ENCODE measurements around the gene TRMT112.

The TRMT112 gene

GRCh38 chr11:64341851-64342791 is 24.8 kb upstream of the TRMT112 start:
- peak overlapping the region; percentile 86 for H3K4me3 Mint-ChIP-seq
- H3K36me3 Mint-ChIP-seq (ENCODE audit: low read depth), result peaks cover 23% of the 10 kb centered on the region
- H3K27ac Mint-ChIP-seq, result no peak overlapping the region
- peaks cover 43% of the 10 kb centered on the region for H3K4me1 Mint-ChIP-seq (ENCODE audit: low read depth)
- H3K9me3 Mint-ChIP-seq, result no peaks in the 10 kb centered on the region
- H3K27me3 Mint-ChIP-seq, result no peaks in the 10 kb centered on the region

- peaks cover 20% of the 10 kb centered on the region for H3K36me3 Mint-ChIP-seq (ENCODE audit: low read depth)
- no peaks in the 10 kb centered on the region for H3K27me3 Mint-ChIP-seq
- peak overlapping the region; percentile 86 for H3K4me3 Mint-ChIP-seq
- no peaks in the 10 kb centered on the region for H3K9me3 Mint-ChIP-seq
- H3K27ac Mint-ChIP-seq, result no peak overlapping the region
- H3K4me1 Mint-ChIP-seq (ENCODE audit: low read depth), result peaks cover 43% of the 10 kb centered on the region
Measured at GRCh38 chr11:64341429-64341828, 24.1 kb upstream of the TRMT112 start.

GRCh38 chr11:64340671-64341335 is 23.4 kb upstream of the TRMT112 start:
- Mint-ChIP-seq H3K27me3 (no peaks in the 10 kb centered on the region), H3K27ac (peak overlapping the region; percentile 86), H3K4me3 (peak overlapping the region; percentile 86), H3K4me1 (ENCODE audit: low read depth) (peaks cover 43% of the 10 kb centered on the region), H3K36me3 (ENCODE audit: low read depth) (peaks cover 20% of the 10 kb centered on the region), H3K9me3 (no peaks in the 10 kb centered on the region)

GRCh38 chr11:64339754-64340408 is 22.5 kb upstream of the TRMT112 start, which contains the start of gene CCDC88B:
CCDC88B (plus strand) TSS chr11:64340204; CDS start chr11:64340267, 63 bp downstream.
- Mint-ChIP-seq H3K9me3 (no peaks in the 10 kb centered on the region), H3K27ac (peak within 1 kb of the TSS; percentile 86), H3K4me1 (ENCODE audit: low read depth) (peaks cover 47% of the 10 kb centered on the region), H3K27me3 (no peaks in the 10 kb centered on the region), H3K4me3 (peak within 1 kb of the TSS; percentile 86), H3K36me3 (ENCODE audit: low read depth) (peaks cover 16% of the 10 kb centered on the region)

GRCh38 chr11:64339286-64339685 is 21.9 kb upstream of the TRMT112 start:
- Mint-ChIP-seq H3K27me3 (no peaks in the 10 kb centered on the region), H3K27ac (peak overlapping the region; percentile 86), H3K9me3 (no peaks in the 10 kb centered on the region), H3K4me1 (ENCODE audit: low read depth) (peaks cover 52% of the 10 kb centered on the region), H3K4me3 (peak overlapping the region; percentile 86), H3K36me3 (ENCODE audit: low read depth) (peaks cover 16% of the 10 kb centered on the region)

GRCh38 chr11:64338716-64339115 is 21.4 kb upstream of the TRMT112 start:
- Mint-ChIP-seq H3K4me3 (peak overlapping the region; percentile 86), H3K9me3 (no peaks in the 10 kb centered on the region), H3K4me1 (ENCODE audit: low read depth) (peaks cover 54% of the 10 kb centered on the region), H3K27ac (peak overlapping the region; percentile 86), H3K36me3 (ENCODE audit: low read depth) (peaks cover 16% of the 10 kb centered on the region), H3K27me3 (no peaks in the 10 kb centered on the region)

- H3K4me1 Mint-ChIP-seq (ENCODE audit: low read depth), result peaks cover 55% of the 10 kb centered on the region
- no peak overlapping the region for H3K4me3 Mint-ChIP-seq
- peaks cover 16% of the 10 kb centered on the region for H3K36me3 Mint-ChIP-seq (ENCODE audit: low read depth)
- no peaks in the 10 kb centered on the region for H3K9me3 Mint-ChIP-seq
- H3K27ac Mint-ChIP-seq, result peak overlapping the region; percentile 40
- no peaks in the 10 kb centered on the region for H3K27me3 Mint-ChIP-seq
Measured at GRCh38 chr11:64337538-64338249, 20.3 kb upstream of the TRMT112 start.

GRCh38 chr11:64334764-64335735 is 17.7 kb upstream of the TRMT112 start:
- Mint-ChIP-seq H3K27ac (peak overlapping the region; percentile 84), H3K27me3 (no peaks in the 10 kb centered on the region), H3K4me3 (peak overlapping the region; percentile 7), H3K9me3 (no peaks in the 10 kb centered on the region), H3K36me3 (ENCODE audit: low read depth) (peaks cover 12% of the 10 kb centered on the region), H3K4me1 (ENCODE audit: low read depth) (peaks cover 49% of the 10 kb centered on the region)

GRCh38 chr11:64333556-64333955 is 16.2 kb upstream of the TRMT112 start:
- no peak overlapping the region for H3K4me3 Mint-ChIP-seq
- H3K9me3 Mint-ChIP-seq, result no peaks in the 10 kb centered on the region
- H3K27ac Mint-ChIP-seq, result no peak overlapping the region
- H3K27me3 Mint-ChIP-seq, result no peaks in the 10 kb centered on the region
- peaks cover 37% of the 10 kb centered on the region for H3K4me1 Mint-ChIP-seq (ENCODE audit: low read depth)
- peaks cover 12% of the 10 kb centered on the region for H3K36me3 Mint-ChIP-seq (ENCODE audit: low read depth)

GRCh38 chr11:64331569-64332371 is 14.4 kb upstream of the TRMT112 start:
- no peaks in the 10 kb centered on the region for H3K27me3 Mint-ChIP-seq
- H3K36me3 Mint-ChIP-seq (ENCODE audit: low read depth), result no peaks in the 10 kb centered on the region
- peaks cover 30% of the 10 kb centered on the region for H3K4me1 Mint-ChIP-seq (ENCODE audit: low read depth)
- H3K9me3 Mint-ChIP-seq, result no peaks in the 10 kb centered on the region
- peak overlapping the region; percentile 32 for H3K4me3 Mint-ChIP-seq
- H3K27ac Mint-ChIP-seq, result peak overlapping the region; percentile 85

GRCh38 chr11:64330888-64331287 is 13.5 kb upstream of the TRMT112 start:
- H3K27ac Mint-ChIP-seq, result no peak overlapping the region
- no peaks in the 10 kb centered on the region for H3K36me3 Mint-ChIP-seq (ENCODE audit: low read depth)
- H3K9me3 Mint-ChIP-seq, result no peaks in the 10 kb centered on the region
- peaks cover 30% of the 10 kb centered on the region for H3K4me1 Mint-ChIP-seq (ENCODE audit: low read depth)
- no peak overlapping the region for H3K4me3 Mint-ChIP-seq
- H3K27me3 Mint-ChIP-seq, result no peaks in the 10 kb centered on the region

GRCh38 chr11:64327993-64328392 is 10.6 kb upstream of the TRMT112 start:
- Mint-ChIP-seq H3K27ac (no peak overlapping the region), H3K4me1 (ENCODE audit: low read depth) (peaks cover 11% of the 10 kb centered on the region), H3K27me3 (no peaks in the 10 kb centered on the region), H3K9me3 (no peaks in the 10 kb centered on the region), H3K36me3 (ENCODE audit: low read depth) (no peaks in the 10 kb centered on the region), H3K4me3 (no peak overlapping the region)

- H3K27me3 Mint-ChIP-seq, result no peaks in the 10 kb centered on the region
- H3K4me3 Mint-ChIP-seq, result no peak overlapping the region
- peaks cover 11% of the 10 kb centered on the region for H3K4me1 Mint-ChIP-seq (ENCODE audit: low read depth)
- no peaks in the 10 kb centered on the region for H3K9me3 Mint-ChIP-seq
- H3K36me3 Mint-ChIP-seq (ENCODE audit: low read depth), result no peaks in the 10 kb centered on the region
- H3K27ac Mint-ChIP-seq, result no peak overlapping the region
Measured at GRCh38 chr11:64327375-64327774, 10.0 kb upstream of the TRMT112 start.
